Sigmoid colon (tissue), 7 donors: ENCODE measurements around the gene SZT2. TPM values are rescaled to one million over a fixed set of nuclear protein-coding genes. Genes with fewer than 3 reads are reported as not detected.

Source experiments
- DNase-seq: peaks from one replicate; pipeline ENCODE4 v3.0.0-alpha.2; 2019
- H3K27ac ChIP-seq, 4 donors: fragments of 200-600 bp; sonication (generic); one replicate each; pipeline ENCODE4 v1.5.1; 2016 to 2019; ENCODE audit warnings: mild to moderate bottlenecking in 1 of 4
- H3K27me3 ChIP-seq, 3 donors: fragments of 200-600 bp; sonication (generic); one replicate each; pipeline ENCODE4 v1.5.1; 2019; ENCODE audit warnings: mild to moderate bottlenecking in 1 of 3
- H3K36me3 ChIP-seq, 4 donors: fragments of 200-600 bp; sonication (generic); one replicate each; pipeline ENCODE4 v1.5.1; 2016 to 2019
- H3K4me1 ChIP-seq, 4 donors: fragments of 200-600 bp; sonication (generic); one replicate each; pipeline ENCODE4 v1.5.1; 2017 to 2019
- H3K4me3 ChIP-seq, 4 donors: fragments of 200-600 bp; sonication (generic); one replicate each; pipeline ENCODE4 v1.5.1; 2017 to 2019; ENCODE audit warnings: mild to moderate bottlenecking in 2 of 4, moderate library complexity in 1 of 4
- H3K9me3 ChIP-seq, 4 donors: fragments of 200-600 bp in 3 of 4; sonication (generic) in 3 of 4; one replicate each; pipeline versions ENCODE4 v1.5.1 to v1.6.1; 2013 to 2019
- CTCF ChIP-seq, 4 experiments: fragments of 450-650 bp in 3 of 4; fragments of 200-600 bp in 1 of 4; IDR thresholded peaks; one replicate each; pipeline ENCODE4 v1.5.1; 2016 to 2019; ENCODE audit warnings: antibody characterized with exemption in 4 of 4, mild to moderate bottlenecking in 3 of 4, moderate library complexity in 2 of 4
- EP300 ChIP-seq, 4 donors: sonication (generic); formaldehyde crosslinking; IDR thresholded peaks; one replicate each; pipeline ENCODE4 v1.6.1; 2017; ENCODE audit warnings: antibody characterized with exemption in 4 of 4
- POLR2A ChIP-seq, 2 donors: fragments of 450-650 bp; IDR thresholded peaks; one replicate each; pipeline ENCODE4 v1.6.1; 2016; ENCODE audit warnings: antibody characterized with exemption in 2 of 2, mild to moderate bottlenecking in 2 of 2, moderate library complexity in 2 of 2
- POLR2AphosphoS5 ChIP-seq, 4 donors: sonication (generic); formaldehyde crosslinking; IDR thresholded peaks; one replicate each; pipeline ENCODE4 v1.6.1; 2017; ENCODE audit warnings: antibody characterized with exemption in 4 of 4
- WGBS, 2 donors: extraction: QIAGEN DNeasy Blood & Tissue Kit; methylation state at CpG; one replicate each; pipeline ENCODE4 v1.1.7; 2013; 5-methylcytosine and 5-hydroxymethylcytosine counted together
- intact Hi-C: fragments of 100-400 bp; cut with DNase I; formaldehyde crosslinking; loops from one replicate; pipeline ENCODE4 v1.15.1; 2023
- polyA plus RNA-seq, 3 donors: library from polyadenylated mRNA; stranded (reverse); fragments of 200-250 nt; gene quantifications; one replicate each; pipeline ENCODE4 v1.2.3, GENCODE V29; 2013
- total RNA-seq, 4 donors: library from RNA; depleted of rRNA; stranded (reverse); fragments of >200 nt; gene quantifications; one replicate each; pipeline ENCODE4 v1.1.0, GENCODE V29; 2016
- donor health status: healthy with polysubstance abuse.
- donor health status: Bipolar disorder and iron deficiency.
- donor health status: healthy.

The SZT2 gene
- total and polyA plus RNA-seq, 7 donors, result 4.6 to 47.4 (median 19.3) TPM

DNA sequence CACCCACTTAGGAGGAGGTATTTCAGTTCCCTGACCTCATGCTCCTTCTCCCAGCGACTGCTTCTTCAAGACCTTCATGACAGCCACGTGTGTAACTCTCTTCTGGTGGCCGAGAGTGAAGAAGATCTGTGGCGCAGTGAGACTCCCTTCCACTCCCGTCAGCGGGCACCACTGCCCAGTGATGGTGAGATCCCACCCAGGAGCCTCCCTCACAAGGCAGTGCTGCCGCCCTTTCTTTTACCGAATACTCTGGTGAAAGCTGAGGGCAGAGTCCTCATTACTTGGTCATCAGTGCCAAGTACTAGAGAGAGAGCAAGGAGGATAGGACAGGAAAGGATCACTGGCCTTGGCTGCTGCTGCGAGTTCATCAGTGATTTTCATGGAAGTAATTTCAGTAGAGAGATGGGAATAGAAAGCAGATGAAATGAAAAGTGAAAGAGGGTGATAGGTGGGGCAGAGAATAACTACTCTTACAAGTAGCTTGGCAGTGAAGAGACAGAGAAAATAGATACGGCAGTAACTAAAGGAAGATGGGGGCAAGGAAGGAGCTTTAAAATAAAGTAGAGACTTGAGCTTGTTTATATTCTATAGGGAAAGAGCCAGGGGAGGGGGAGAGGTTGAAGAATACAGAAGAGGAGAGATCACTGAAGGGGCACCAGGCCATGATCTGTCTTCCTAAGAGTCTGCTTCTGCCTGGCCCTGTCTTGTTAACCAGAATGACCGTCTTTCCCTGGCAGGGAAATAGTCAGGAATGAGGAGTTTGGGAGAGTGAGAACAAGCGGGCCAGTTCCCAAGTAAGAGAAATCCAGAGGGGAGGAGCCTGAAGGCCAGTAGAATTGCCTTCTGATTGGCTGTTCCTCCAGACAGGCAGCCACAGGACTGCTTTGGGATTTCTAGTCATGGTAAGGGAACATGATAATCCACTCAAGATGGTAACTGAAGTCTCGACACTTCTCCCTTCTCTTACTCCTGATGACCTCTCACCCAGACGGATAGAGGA, 45.7 kb downstream of the SZT2 start:
- 78 to 83% methylated on average over 14 of the region's 14 CpGs for WGBS, 2 donors
- DNase-seq, result peak; percentile 82
- H3K4me1 ChIP-seq, result peaks cover 0 to 20% (median 14%) of the 10 kb centered on the region in 4 donors

DNA sequence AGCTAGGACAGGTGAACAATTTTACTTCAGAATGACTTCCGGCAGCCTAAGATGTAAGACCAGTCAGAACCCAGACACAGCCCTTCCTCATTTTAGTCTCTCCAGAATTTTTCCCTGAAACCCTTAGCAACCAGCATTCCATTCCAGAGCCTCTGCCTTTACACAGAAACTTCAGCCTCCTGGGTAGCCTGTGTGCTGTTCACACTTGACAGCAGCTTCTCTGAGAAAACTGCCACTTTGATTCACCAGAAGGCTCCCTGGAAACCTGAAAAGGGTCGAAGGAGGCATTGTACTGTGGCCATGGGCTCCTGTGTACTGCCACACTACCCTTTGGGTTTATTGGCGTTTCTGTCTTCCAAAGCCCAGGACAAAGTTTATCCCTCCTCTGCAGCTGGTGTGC, 46.7 kb downstream of the SZT2 start:
- no peaks in the 10 kb centered on the region for H3K9me3 ChIP-seq
- H3K4me3 ChIP-seq, result no peak overlapping the region
- peaks cover 0 to 20% (median 14%) of the 10 kb centered on the region in 4 donors for H3K4me1 ChIP-seq
- no peak for DNase-seq
- WGBS, 2 donors, result 85 to 90% methylated on average over 3 of the region's 3 CpGs
- H3K27ac ChIP-seq, result peak overlapping the region; percentile 60 to 76 (median 70)
- H3K27me3 ChIP-seq, result no peaks in the 10 kb centered on the region
- no peak for TF ChIP-seq POLR2AphosphoS5 (IDR thresholded peaks at IDR 0.05)
- no peak for TF ChIP-seq EP300 (IDR thresholded peaks at IDR 0.05)
- TF ChIP-seq CTCF (IDR thresholded peaks at IDR 0.05), result no peak
- no peak for TF ChIP-seq POLR2A (IDR thresholded peaks at IDR 0.05)
- peaks cover 24 to 83% (median 49%) of the 10 kb centered on the region in 4 donors for H3K36me3 ChIP-seq
- intact Hi-C loops, result no loop called here

More for the DNA sequence above, 45.7 kb downstream of the SZT2 start:
- intact Hi-C loops, result no loop called here
- no peaks in the 10 kb centered on the region for H3K9me3 ChIP-seq
- H3K27ac ChIP-seq, result peak overlapping the region; percentile 60 to 76 (median 70)
- no peaks in the 10 kb centered on the region for H3K27me3 ChIP-seq
- no peak overlapping the region for H3K4me3 ChIP-seq
- H3K36me3 ChIP-seq, result peaks cover 30 to 83% (median 54%) of the 10 kb centered on the region in 4 donors
- TF ChIP-seq POLR2A (IDR thresholded peaks at IDR 0.05) (no peak), POLR2AphosphoS5 (IDR thresholded peaks at IDR 0.05) (peak in 2 of 4 donors; percentile 31 to 35)

DNA sequence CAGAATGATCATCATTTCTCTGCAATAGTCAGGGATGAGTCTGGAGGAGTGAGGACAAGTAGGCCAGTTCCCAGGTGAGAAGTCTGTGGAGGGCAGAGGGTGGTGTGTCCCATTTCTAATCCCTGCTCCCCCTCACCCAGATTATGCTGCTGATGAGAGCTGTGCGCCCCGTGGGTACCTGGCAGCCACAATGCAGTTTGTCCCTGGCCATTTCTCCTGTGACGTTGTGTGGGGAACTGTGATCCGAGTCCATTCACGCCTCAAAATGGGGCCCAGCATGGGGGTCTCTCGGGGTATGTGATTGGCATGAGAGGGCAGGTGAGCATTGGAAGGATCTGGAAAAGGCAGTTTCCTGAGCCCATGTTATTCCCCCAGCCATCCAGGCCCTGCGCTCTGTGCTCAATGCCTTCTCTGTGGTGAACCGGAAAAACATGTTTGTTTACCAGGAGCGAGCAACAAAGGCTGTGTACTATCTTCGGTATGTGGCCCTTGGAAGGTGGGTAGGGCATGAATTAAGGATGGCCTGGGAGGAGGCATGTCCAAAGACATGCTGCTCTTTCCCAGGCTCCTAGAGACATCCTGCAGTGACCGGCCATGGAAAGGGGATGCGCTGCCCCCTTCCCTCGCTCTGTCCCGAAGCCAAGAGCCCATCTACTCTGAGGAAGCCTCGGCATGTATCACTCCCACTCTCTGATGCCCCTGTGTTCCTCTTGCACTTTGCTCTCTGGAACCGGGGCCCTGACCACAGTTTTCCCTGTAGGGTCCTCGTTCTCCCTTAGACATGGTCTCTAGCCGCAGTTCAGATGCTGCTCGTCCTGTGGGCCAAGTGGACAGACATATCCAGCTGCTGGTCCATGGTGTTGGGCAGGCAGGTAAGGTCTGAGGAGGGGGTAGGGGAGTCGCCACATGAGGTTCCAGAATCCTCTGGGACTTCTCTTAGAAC, 47.6 kb downstream of the SZT2 start:
- intact Hi-C loops, result no loop called here
- TF ChIP-seq POLR2AphosphoS5 (IDR thresholded peaks at IDR 0.05), result no peak
- no peak for TF ChIP-seq EP300 (IDR thresholded peaks at IDR 0.05)
- TF ChIP-seq CTCF (IDR thresholded peaks at IDR 0.05), result no peak
- no peak for TF ChIP-seq POLR2A (IDR thresholded peaks at IDR 0.05)
- Histone ChIP-seq H3K27me3 (no peaks in the 10 kb centered on the region), H3K4me1 (peaks cover 0 to 20% (median 14%) of the 10 kb centered on the region in 4 donors), H3K4me3 (no peak overlapping the region), H3K27ac (peak overlapping the region in 1 of 4 donors; percentile 76), H3K36me3 (peaks cover 15 to 83% (median 43%) of the 10 kb centered on the region in 4 donors), H3K9me3 (no peaks in the 10 kb centered on the region)
- peak; percentile 57 for DNase-seq
- 93 to 94% methylated on average over 20 of the region's 20 CpGs for WGBS, 2 donors

DNA sequence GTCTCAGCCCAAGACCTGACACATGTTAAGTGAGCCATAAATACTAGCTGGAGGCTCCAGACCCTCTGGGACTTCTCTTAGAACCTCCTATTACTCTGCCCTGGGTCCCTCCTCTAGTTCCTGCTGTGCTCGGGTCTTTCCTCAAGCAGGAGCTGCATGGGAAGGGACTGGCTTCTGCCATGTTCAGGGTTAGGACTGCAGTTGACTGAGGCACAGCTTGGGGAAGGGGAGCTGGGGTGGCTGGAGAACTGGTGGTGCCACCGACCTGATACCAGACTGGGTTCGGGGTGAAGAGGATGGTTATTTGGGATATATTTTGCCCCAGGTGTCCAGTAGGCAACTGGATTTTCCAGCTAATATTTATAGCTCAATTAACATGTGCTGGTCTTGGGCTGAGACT, 48.3 kb downstream of the SZT2 start:
- peaks cover 0 to 20% (median 14%) of the 10 kb centered on the region in 4 donors for H3K4me1 ChIP-seq
- peak; percentile 40 for DNase-seq
- peaks cover 18 to 83% (median 40%) of the 10 kb centered on the region in 4 donors for H3K36me3 ChIP-seq
- H3K4me3 ChIP-seq, result no peak overlapping the region
- TF ChIP-seq CTCF (IDR thresholded peaks at IDR 0.05), result no peak
- no peak for TF ChIP-seq POLR2AphosphoS5 (IDR thresholded peaks at IDR 0.05)
- TF ChIP-seq EP300 (IDR thresholded peaks at IDR 0.05), result no peak
- no peak for TF ChIP-seq POLR2A (IDR thresholded peaks at IDR 0.05)
- H3K27ac ChIP-seq, result no peak overlapping the region
- intact Hi-C loops, result no loop called here
- no peaks in the 10 kb centered on the region for H3K9me3 ChIP-seq
- H3K27me3 ChIP-seq, result no peaks in the 10 kb centered on the region
- 95 to 96% methylated on average over 3 of the region's 3 CpGs for WGBS, 2 donors
